AG20443 (cell line): Measurements from ENCODE around the gene TBC1D10A.

Experiments used
- DNase-seq: peaks from one replicate; pipeline ENCODE4 v3.0.0; 2012; ENCODE audit warnings: low spot score, mixed read lengths

The TBC1D10A gene

GRCh38 chr22:30245985-30246813 lies 80.5 kb downstream of the TBC1D10A start, which contains the start of gene LIF:
Gene LIF (minus strand): TSS chr22:30246759. CDS start chr22:30246695, 64 bp downstream.
- DNase-seq: peak; percentile 62

GRCh38 chr22:30245181-30245984 lies 81.4 kb downstream of the TBC1D10A start:
- no peak for DNase-seq

GRCh38 chr22:30244641-30245040 lies 82.1 kb downstream of the TBC1D10A start:
- no peak for DNase-seq

- DNase-seq: no peak
These were observed 82.7 kb downstream of the TBC1D10A start for GRCh38 chr22:30244066-30244465.

- DNase-seq: no peak
These were observed 83.1 kb downstream of the TBC1D10A start for GRCh38 chr22:30243661-30244060.
